Body of pancreas (tissue), 4 donors: ENCODE measurements around the gene ACVR1.

Experiments
- POLR2A ChIP-seq, 3 donors: fragments of 450-650 bp; IDR thresholded peaks; one replicate each; pipeline ENCODE4 v1.6.1; 2016; ENCODE audit warnings: antibody characterized with exemption in 3 of 3, mild to moderate bottlenecking in 2 of 3
- TF ChIP-seq, protein P1 (sequence below), 7 experiments: fragments of 450-650 bp in 4 of 7; fragments of 200-600 bp in 3 of 7; sonication (generic) in 3 of 7; IDR thresholded peaks; one replicate each; pipeline ENCODE4 v1.5.1; 2016 to 2019; ENCODE audit warnings: antibody characterized with exemption in 7 of 7

DNA sequence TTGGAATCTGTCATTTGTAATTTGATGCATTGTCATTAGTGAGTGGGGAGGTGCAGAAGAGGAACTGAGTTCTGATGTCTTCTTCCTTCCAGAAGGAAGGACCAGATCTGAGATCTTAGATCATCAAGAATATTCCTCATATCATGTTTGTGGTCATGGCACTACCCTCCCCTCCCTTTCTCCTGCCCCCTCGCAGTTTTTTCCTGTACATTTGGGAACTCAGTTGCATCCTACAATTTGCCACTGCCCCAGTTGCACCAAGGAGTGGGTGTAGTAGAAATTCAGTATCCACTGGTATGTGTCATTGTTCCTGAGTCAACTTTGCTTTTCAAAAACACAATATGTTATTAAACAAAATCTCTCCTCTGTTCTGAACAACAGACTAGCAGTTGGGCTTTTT lies 26.6 kb upstream of the ACVR1 start:
- TF ChIP-seq, protein P1, sequence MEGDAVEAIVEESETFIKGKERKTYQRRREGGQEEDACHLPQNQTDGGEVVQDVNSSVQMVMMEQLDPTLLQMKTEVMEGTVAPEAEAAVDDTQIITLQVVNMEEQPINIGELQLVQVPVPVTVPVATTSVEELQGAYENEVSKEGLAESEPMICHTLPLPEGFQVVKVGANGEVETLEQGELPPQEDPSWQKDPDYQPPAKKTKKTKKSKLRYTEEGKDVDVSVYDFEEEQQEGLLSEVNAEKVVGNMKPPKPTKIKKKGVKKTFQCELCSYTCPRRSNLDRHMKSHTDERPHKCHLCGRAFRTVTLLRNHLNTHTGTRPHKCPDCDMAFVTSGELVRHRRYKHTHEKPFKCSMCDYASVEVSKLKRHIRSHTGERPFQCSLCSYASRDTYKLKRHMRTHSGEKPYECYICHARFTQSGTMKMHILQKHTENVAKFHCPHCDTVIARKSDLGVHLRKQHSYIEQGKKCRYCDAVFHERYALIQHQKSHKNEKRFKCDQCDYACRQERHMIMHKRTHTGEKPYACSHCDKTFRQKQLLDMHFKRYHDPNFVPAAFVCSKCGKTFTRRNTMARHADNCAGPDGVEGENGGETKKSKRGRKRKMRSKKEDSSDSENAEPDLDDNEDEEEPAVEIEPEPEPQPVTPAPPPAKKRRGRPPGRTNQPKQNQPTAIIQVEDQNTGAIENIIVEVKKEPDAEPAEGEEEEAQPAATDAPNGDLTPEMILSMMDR (IDR thresholded peaks at IDR 0.05) = no peak
- TF ChIP-seq POLR2A (IDR thresholded peaks at IDR 0.05) = no peak
